ENCODE measurements around the gene BCL6B. TPM values are rescaled to one million over a fixed set of nuclear protein-coding genes. Genes with fewer than 3 reads are reported as not detected.

Gene BCL6B
- total RNA-seq, 1 donor: not detected

DNA sequence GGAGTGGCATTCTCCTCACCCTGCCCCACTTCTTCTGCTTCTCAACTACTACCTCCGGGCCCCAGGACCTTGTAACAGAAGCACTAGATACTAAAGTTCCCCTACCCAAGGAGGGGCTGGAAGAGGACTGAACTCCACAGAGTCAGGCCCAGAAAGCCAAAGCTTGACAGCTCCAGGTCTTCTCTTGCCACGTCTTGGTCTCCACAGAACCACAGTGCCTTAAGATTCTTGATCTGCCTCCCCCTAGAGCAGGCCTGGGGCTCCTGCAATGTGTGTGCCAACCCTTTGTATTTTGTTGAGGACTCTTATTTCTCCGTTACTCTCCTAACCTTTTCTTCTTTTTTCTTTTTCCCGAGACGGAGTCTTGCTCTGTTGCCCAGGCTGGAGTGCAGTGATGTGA, 17.0 kb downstream of the BCL6B start:
- TF ChIP-seq, protein P1, sequence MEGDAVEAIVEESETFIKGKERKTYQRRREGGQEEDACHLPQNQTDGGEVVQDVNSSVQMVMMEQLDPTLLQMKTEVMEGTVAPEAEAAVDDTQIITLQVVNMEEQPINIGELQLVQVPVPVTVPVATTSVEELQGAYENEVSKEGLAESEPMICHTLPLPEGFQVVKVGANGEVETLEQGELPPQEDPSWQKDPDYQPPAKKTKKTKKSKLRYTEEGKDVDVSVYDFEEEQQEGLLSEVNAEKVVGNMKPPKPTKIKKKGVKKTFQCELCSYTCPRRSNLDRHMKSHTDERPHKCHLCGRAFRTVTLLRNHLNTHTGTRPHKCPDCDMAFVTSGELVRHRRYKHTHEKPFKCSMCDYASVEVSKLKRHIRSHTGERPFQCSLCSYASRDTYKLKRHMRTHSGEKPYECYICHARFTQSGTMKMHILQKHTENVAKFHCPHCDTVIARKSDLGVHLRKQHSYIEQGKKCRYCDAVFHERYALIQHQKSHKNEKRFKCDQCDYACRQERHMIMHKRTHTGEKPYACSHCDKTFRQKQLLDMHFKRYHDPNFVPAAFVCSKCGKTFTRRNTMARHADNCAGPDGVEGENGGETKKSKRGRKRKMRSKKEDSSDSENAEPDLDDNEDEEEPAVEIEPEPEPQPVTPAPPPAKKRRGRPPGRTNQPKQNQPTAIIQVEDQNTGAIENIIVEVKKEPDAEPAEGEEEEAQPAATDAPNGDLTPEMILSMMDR (IDR thresholded peaks at IDR 0.05; ENCODE audit: insufficient read depth, low read depth, low read length): no peak
- no peak for DNase-seq (ENCODE audit: low read depth)
- no peak overlapping the region for H3K4me3 ChIP-seq (ENCODE audit: low read depth, low read length)

- no peak for DNase-seq (ENCODE audit: low read depth)
- no peak overlapping the region for H3K4me3 ChIP-seq (ENCODE audit: low read depth, low read length)
- TF ChIP-seq, protein P1 (IDR thresholded peaks at IDR 0.05; ENCODE audit: insufficient read depth, low read depth, low read length): no peak
Measured at GRCh38 chr17:7041607-7042500, 19.0 kb downstream of the BCL6B start.

GRCh38 chr17:7042501-7043181, 19.8 kb downstream of the BCL6B start:
- H3K4me3 ChIP-seq (ENCODE audit: low read depth, low read length): peak overlapping the region; percentile 50
- TF ChIP-seq, protein P1 (IDR thresholded peaks at IDR 0.05; ENCODE audit: insufficient read depth, low read depth, low read length): no peak
- DNase-seq (ENCODE audit: low read depth): no peak

DNA sequence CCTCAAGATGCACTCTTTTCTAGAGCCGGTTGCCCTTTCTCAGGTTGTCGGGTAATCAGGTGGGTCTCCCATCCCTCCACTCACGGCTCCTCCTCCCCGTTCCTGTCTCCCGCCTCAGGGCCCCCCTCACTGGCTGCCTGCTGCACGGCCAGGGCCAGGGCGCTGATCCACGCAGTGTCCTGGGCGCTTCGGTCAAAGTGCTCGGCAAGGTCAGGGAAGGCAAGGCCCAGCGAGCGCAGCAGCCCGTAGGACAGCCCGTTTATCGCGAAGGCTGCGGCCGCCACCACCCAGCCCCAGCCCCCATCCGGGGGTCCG, 20.3 kb downstream of the BCL6B start:
- peak overlapping the region; percentile 50 for H3K4me3 ChIP-seq (ENCODE audit: low read depth, low read length)
- TF ChIP-seq, protein P1 (IDR thresholded peaks at IDR 0.05; ENCODE audit: insufficient read depth, low read depth, low read length): no peak
- DNase-seq (ENCODE audit: low read depth): no peak

DNA sequence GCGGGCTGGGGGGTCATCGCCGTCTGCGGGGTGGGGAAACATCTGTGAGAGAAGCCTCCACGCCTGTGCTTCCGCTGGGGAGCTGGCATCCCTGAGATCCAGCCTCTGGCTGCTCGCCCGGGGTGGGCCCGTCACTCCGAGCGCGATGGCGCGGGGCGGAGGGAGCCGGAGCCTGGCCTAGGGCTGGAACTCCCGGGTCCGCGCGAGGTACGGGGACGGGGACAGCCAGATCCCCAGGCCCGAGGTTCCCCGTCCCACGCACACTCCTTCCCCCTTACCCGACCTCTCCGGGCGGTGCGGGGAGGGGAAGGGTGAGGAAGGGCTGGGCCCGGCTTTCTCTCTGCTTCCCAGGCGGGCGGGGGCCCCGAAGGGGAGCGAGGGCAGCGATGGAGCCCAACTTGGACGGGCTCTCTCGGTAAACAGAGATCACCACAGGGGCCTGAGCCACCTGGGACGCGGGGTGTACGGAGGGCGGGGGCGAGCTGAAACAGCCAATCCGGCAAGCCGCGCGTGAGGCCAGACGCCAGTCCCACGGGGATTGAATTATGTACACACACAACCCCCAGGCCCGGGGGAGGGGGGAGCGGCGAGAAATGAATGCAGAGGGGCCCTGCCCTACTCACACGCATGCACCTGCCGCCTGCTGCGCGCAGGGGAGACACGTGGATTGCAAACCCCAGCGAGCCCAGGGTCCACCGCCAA, 20.8 kb downstream of the BCL6B start, which contains the start of gene SLC16A11:
Gene SLC16A11, minus strand, starts transcription at position 596 of the 702 bp plus-strand sequence. Its CDS starts 579 bp downstream, at position 17.
- H3K4me3 ChIP-seq (ENCODE audit: low read depth, low read length): peak within 1 kb of the TSS; percentile 50
- no peak for DNase-seq (ENCODE audit: low read depth)
- TF ChIP-seq, protein P1 (IDR thresholded peaks at IDR 0.05; ENCODE audit: insufficient read depth, low read depth, low read length): no peak

DNA sequence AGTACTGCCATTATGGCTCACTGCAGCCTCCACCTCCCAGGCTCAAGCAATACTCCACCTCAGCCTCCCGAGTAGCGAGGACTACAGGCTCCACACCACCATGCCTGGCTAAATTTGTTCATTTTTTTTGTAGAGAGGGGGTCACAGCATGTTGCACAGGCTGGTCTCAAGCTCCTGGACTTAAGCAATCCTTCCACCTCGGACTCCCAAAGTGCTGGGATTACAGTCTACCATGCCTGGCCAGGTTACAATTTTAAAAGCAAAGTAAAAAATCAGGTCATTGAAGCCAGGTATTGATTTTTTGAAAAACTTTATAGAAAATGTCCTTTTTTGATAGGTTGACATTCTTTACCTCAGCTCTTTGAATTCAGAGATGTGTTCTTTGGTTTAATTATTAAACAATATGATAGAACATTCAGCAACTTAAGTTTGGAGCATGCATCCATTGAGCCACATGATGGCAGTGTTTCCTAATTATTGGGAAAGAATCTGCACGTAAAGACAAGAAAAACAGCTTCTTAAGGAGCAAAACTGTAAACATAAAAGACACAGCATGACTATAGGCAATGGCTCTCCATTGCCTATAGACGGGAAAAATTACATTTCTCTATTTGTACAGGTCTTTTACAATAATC, 22.8 kb downstream of the BCL6B start:
- peak; percentile 90 for DNase-seq (ENCODE audit: low read depth)
- TF ChIP-seq, protein P1 (IDR thresholded peaks at IDR 0.05; ENCODE audit: insufficient read depth, low read depth, low read length): peak; percentile 73
- no peak overlapping the region for H3K4me3 ChIP-seq (ENCODE audit: low read depth, low read length)

Measured in fibroblast of villous mesenchyme (primary cell).